Activated naive CD8-positive, alpha-beta T cell (primary cell): ENCODE results near the gene KCNN3.
A peak's percentile ranks its signal among the peaks of the same experiment; 100 is the strongest.

ENCODE experiments used
- H3K27ac Mint-ChIP-seq: one replicate; pipeline ENCODE4 v1.8.0; 2021; ENCODE audit warnings: mixed read lengths
- H3K27me3 Mint-ChIP-seq: one replicate; pipeline ENCODE4 v1.8.0; 2021; ENCODE audit warnings: mixed read lengths
- H3K36me3 Mint-ChIP-seq: one replicate; pipeline ENCODE4 v1.8.0; 2021; ENCODE audit warnings: mixed read lengths
- H3K4me1 Mint-ChIP-seq: one replicate; pipeline ENCODE4 v1.8.0; 2021; ENCODE audit warnings: low read depth, mixed read lengths
- H3K4me3 Mint-ChIP-seq: one replicate; pipeline ENCODE4 v1.8.0; 2021; ENCODE audit warnings: mild to moderate bottlenecking, mixed read lengths
- H3K9me3 Mint-ChIP-seq: one replicate; pipeline ENCODE4 v1.8.0; 2021; ENCODE audit warnings: low read depth, mixed read lengths

KCNN3 gene

GRCh38 chr1:154857441-154858215 lies 12.5 kb downstream of the KCNN3 start:
- Mint-ChIP-seq H3K4me3 (no peak overlapping the region), H3K27me3 (peaks cover 2% of the 10 kb centered on the region), H3K27ac (no peak overlapping the region), H3K4me1 (no peaks in the 10 kb centered on the region), H3K9me3 (no peaks in the 10 kb centered on the region), H3K36me3 (no peaks in the 10 kb centered on the region)

- Mint-ChIP-seq H3K27me3 (peaks cover 2% of the 10 kb centered on the region), H3K27ac (no peak overlapping the region), H3K4me3 (no peak overlapping the region), H3K36me3 (no peaks in the 10 kb centered on the region), H3K4me1 (no peaks in the 10 kb centered on the region), H3K9me3 (no peaks in the 10 kb centered on the region)
Observed at GRCh38 chr1:154857022-154857421, 13.1 kb downstream of the KCNN3 start.

- H3K9me3 Mint-ChIP-seq: no peaks in the 10 kb centered on the region
- H3K27ac Mint-ChIP-seq: peak overlapping the region; percentile 16
- H3K27me3 Mint-ChIP-seq: peaks cover 2% of the 10 kb centered on the region
- H3K4me3 Mint-ChIP-seq: no peak overlapping the region
- no peaks in the 10 kb centered on the region for H3K36me3 Mint-ChIP-seq
- H3K4me1 Mint-ChIP-seq: no peaks in the 10 kb centered on the region
Observed at GRCh38 chr1:154856544-154856943, 13.5 kb downstream of the KCNN3 start.

GRCh38 chr1:154856049-154856448 lies 14.0 kb downstream of the KCNN3 start:
- H3K27me3 Mint-ChIP-seq: no peaks in the 10 kb centered on the region
- no peaks in the 10 kb centered on the region for H3K9me3 Mint-ChIP-seq
- no peaks in the 10 kb centered on the region for H3K4me1 Mint-ChIP-seq
- H3K36me3 Mint-ChIP-seq: no peaks in the 10 kb centered on the region
- no peak overlapping the region for H3K27ac Mint-ChIP-seq
- no peak overlapping the region for H3K4me3 Mint-ChIP-seq

- no peak overlapping the region for H3K27ac Mint-ChIP-seq
- H3K27me3 Mint-ChIP-seq: no peaks in the 10 kb centered on the region
- no peaks in the 10 kb centered on the region for H3K9me3 Mint-ChIP-seq
- H3K36me3 Mint-ChIP-seq: no peaks in the 10 kb centered on the region
- H3K4me1 Mint-ChIP-seq: no peaks in the 10 kb centered on the region
- no peak overlapping the region for H3K4me3 Mint-ChIP-seq
Observed at GRCh38 chr1:154855186-154855851, 14.8 kb downstream of the KCNN3 start.

GRCh38 chr1:154852845-154853244 lies 17.2 kb downstream of the KCNN3 start:
- Mint-ChIP-seq H3K4me3 (no peak overlapping the region), H3K9me3 (no peaks in the 10 kb centered on the region), H3K27ac (no peak overlapping the region), H3K36me3 (no peaks in the 10 kb centered on the region), H3K4me1 (peaks cover 8% of the 10 kb centered on the region), H3K27me3 (no peaks in the 10 kb centered on the region)

GRCh38 chr1:154851392-154852177 lies 18.5 kb downstream of the KCNN3 start:
- no peaks in the 10 kb centered on the region for H3K36me3 Mint-ChIP-seq
- H3K27ac Mint-ChIP-seq: no peak overlapping the region
- H3K4me3 Mint-ChIP-seq: no peak overlapping the region
- H3K27me3 Mint-ChIP-seq: no peaks in the 10 kb centered on the region
- H3K4me1 Mint-ChIP-seq: peaks cover 8% of the 10 kb centered on the region
- H3K9me3 Mint-ChIP-seq: no peaks in the 10 kb centered on the region

- H3K36me3 Mint-ChIP-seq: no peaks in the 10 kb centered on the region
- peaks cover 8% of the 10 kb centered on the region for H3K4me1 Mint-ChIP-seq
- no peak overlapping the region for H3K27ac Mint-ChIP-seq
- H3K9me3 Mint-ChIP-seq: no peaks in the 10 kb centered on the region
- H3K4me3 Mint-ChIP-seq: no peak overlapping the region
- no peaks in the 10 kb centered on the region for H3K27me3 Mint-ChIP-seq
Observed at GRCh38 chr1:154849645-154850131, 20.4 kb downstream of the KCNN3 start.

GRCh38 chr1:154848983-154849382 lies 21.1 kb downstream of the KCNN3 start:
- peaks cover 8% of the 10 kb centered on the region for H3K4me1 Mint-ChIP-seq

GRCh38 chr1:154847891-154848290 lies 22.2 kb downstream of the KCNN3 start:
- Mint-ChIP-seq H3K9me3 (no peaks in the 10 kb centered on the region), H3K27ac (no peak overlapping the region), H3K4me1 (peaks cover 8% of the 10 kb centered on the region), H3K36me3 (no peaks in the 10 kb centered on the region), H3K4me3 (no peak overlapping the region), H3K27me3 (no peaks in the 10 kb centered on the region)

More at GRCh38 chr1:154848983-154849382, 21.1 kb downstream of the KCNN3 start:
- no peaks in the 10 kb centered on the region for H3K36me3 Mint-ChIP-seq
- no peak overlapping the region for H3K27ac Mint-ChIP-seq
- no peaks in the 10 kb centered on the region for H3K9me3 Mint-ChIP-seq
- no peak overlapping the region for H3K4me3 Mint-ChIP-seq
- no peaks in the 10 kb centered on the region for H3K27me3 Mint-ChIP-seq

GRCh38 chr1:154846565-154847442 lies 23.3 kb downstream of the KCNN3 start:
- Mint-ChIP-seq H3K27me3 (no peaks in the 10 kb centered on the region), H3K36me3 (no peaks in the 10 kb centered on the region), H3K9me3 (no peaks in the 10 kb centered on the region), H3K4me3 (no peak overlapping the region), H3K4me1 (peaks cover 8% of the 10 kb centered on the region), H3K27ac (no peak overlapping the region)

- no peaks in the 10 kb centered on the region for H3K36me3 Mint-ChIP-seq
- H3K4me1 Mint-ChIP-seq: peaks cover 8% of the 10 kb centered on the region
- no peak overlapping the region for H3K4me3 Mint-ChIP-seq
- H3K27me3 Mint-ChIP-seq: no peaks in the 10 kb centered on the region
- H3K9me3 Mint-ChIP-seq: no peaks in the 10 kb centered on the region
- H3K27ac Mint-ChIP-seq: no peak overlapping the region
Observed at GRCh38 chr1:154845879-154846278, 24.2 kb downstream of the KCNN3 start.

- H3K27me3 Mint-ChIP-seq: no peaks in the 10 kb centered on the region
- H3K36me3 Mint-ChIP-seq: no peaks in the 10 kb centered on the region
- peaks cover 8% of the 10 kb centered on the region for H3K4me1 Mint-ChIP-seq
- no peak overlapping the region for H3K27ac Mint-ChIP-seq
- no peak overlapping the region for H3K4me3 Mint-ChIP-seq
- no peaks in the 10 kb centered on the region for H3K9me3 Mint-ChIP-seq
Observed at GRCh38 chr1:154845174-154845573, 24.9 kb downstream of the KCNN3 start.

GRCh38 chr1:154844297-154844681 lies 25.8 kb downstream of the KCNN3 start:
- no peaks in the 10 kb centered on the region for H3K9me3 Mint-ChIP-seq
- no peak overlapping the region for H3K4me3 Mint-ChIP-seq

More at GRCh38 chr1:154844297-154844681, 25.8 kb downstream of the KCNN3 start:
- Mint-ChIP-seq H3K36me3 (no peaks in the 10 kb centered on the region), H3K4me1 (peaks cover under 1% of the 10 kb centered on the region), H3K27ac (no peak overlapping the region), H3K27me3 (no peaks in the 10 kb centered on the region)
